HepG2 (cell line): ENCODE measurements around the gene RRAS. TPM values are rescaled to one million over a fixed set of nuclear protein-coding genes. Genes with fewer than 3 reads are reported as not detected.

Experiments
- HNRNPK ChIP-seq: fragments of 200-400 bp; formaldehyde crosslinking; IDR thresholded peaks from 2 replicates; pipeline ENCODE4 v1.6.1; 2018; ENCODE audit warnings: low read length, low read depth, moderate library complexity, mild to moderate bottlenecking; ENCODE audit not compliant: poor library complexity, severe bottlenecking
- IRF2 ChIP-seq: IDR thresholded peaks from 2 replicates; pipeline ENCODE4 v1.6.1; 2018; ENCODE audit warnings: missing genetic modification reagents, missing compliant biosample characterization
- MAZ ChIP-seq, 2 experiments: sonication (generic) in 1 of 2; formaldehyde crosslinking in 1 of 2; IDR thresholded peaks; 2 replicates each; pipeline versions ENCODE4 v1.5.0 to v1.6.1; 2012 to 2020; ENCODE audit warnings: low read depth in 2 of 2, mild to moderate bottlenecking in 2 of 2, borderline replicate concordance in 1 of 2, improper control_type of control experiment in 1 of 2, low read length in 1 of 2, missing genetic modification reagents in 1 of 2, moderate library complexity in 1 of 2
- MYNN ChIP-seq: sonication (generic); formaldehyde crosslinking; IDR thresholded peaks from 2 replicates; pipeline ENCODE4 v1.4.0; 2020; ENCODE audit warnings: mild to moderate bottlenecking, low read depth, missing genetic modification reagents
- ONECUT2 ChIP-seq: sonication (generic); formaldehyde crosslinking; IDR thresholded peaks from 2 replicates; pipeline ENCODE4 v1.4.0; 2020; ENCODE audit warnings: missing genetic modification reagents
- ZNF431 ChIP-seq: sonication (generic); formaldehyde crosslinking; IDR thresholded peaks from 2 replicates; pipeline ENCODE4 v1.9.0; 2022; ENCODE audit warnings: missing genetic modification reagents, low read depth, mild to moderate bottlenecking, borderline replicate concordance
- polyA plus RNA-seq, 8 experiments: library from polyadenylated mRNA; depleted of rRNA in 3 of 8; stranded (reverse) in 7 of 8; unstranded in 1 of 8; fragments of >200 nt; fragmentation: Illumina TruSeq in 4 of 8; extraction: Trizol in 4 of 8; gene quantifications; 2 replicates each; pipeline versions ENCODE4 v1.2.1 to v1.2.3, GENCODE V29; 2011 to 2016; ENCODE audit warnings: low read depth in 4 of 8, missing spikeins in 1 of 8, mixed read lengths in 1 of 8; ENCODE audit not compliant: insufficient read depth in 1 of 8
- total RNA-seq, 5 experiments: library from RNA; depleted of rRNA; stranded (reverse); fragments of >200 nt; fragmentation: Illumina TruSeq; extraction: Trizol; gene quantifications; 2 replicates each; pipeline ENCODE4 v1.2.3, GENCODE V29; 2016; ENCODE audit warnings: low read depth in 1 of 5
- TF ChIP-seq, protein P1 (sequence below): sonication (generic); formaldehyde crosslinking; IDR thresholded peaks from 2 replicates; pipeline ENCODE4 v1.4.0; 2020; ENCODE audit warnings: missing genetic modification reagents, borderline replicate concordance
- TF ChIP-seq, protein P2 (sequence below): sonication (generic); formaldehyde crosslinking; IDR thresholded peaks from 2 replicates; pipeline ENCODE4 v1.5.0; 2020; ENCODE audit warnings: missing genetic modification reagents, mild to moderate bottlenecking, borderline replicate concordance
- TF ChIP-seq, protein P3 (sequence below): sonication (generic); formaldehyde crosslinking; IDR thresholded peaks from 2 replicates; pipeline ENCODE4 v1.5.1; 2020; ENCODE audit warnings: mild to moderate bottlenecking, missing genetic modification reagents
- TF ChIP-seq, protein P4 (sequence below): sonication (generic); formaldehyde crosslinking; IDR thresholded peaks from 2 replicates; pipeline ENCODE4 v1.5.1; 2020; ENCODE audit warnings: mild to moderate bottlenecking, missing genetic modification reagents, moderate library complexity
- TF ChIP-seq, protein P5 (sequence below): sonication (generic); formaldehyde crosslinking; IDR thresholded peaks from 2 replicates; pipeline ENCODE4 v1.4.0; 2020; ENCODE audit warnings: mild to moderate bottlenecking, missing genetic modification reagents
- TF ChIP-seq, protein P6 (sequence below): sonication (generic); formaldehyde crosslinking; IDR thresholded peaks from 2 replicates; pipeline ENCODE4 v1.4.0; 2020; ENCODE audit warnings: low read depth, mild to moderate bottlenecking, missing genetic modification reagents

RRAS gene
- total and polyA plus RNA-seq, 2 of the 13 experiments (the other 11 are each of a cell fraction or from before 2014, with no cell fraction given): 1.5 to 12.0 TPM

DNA sequence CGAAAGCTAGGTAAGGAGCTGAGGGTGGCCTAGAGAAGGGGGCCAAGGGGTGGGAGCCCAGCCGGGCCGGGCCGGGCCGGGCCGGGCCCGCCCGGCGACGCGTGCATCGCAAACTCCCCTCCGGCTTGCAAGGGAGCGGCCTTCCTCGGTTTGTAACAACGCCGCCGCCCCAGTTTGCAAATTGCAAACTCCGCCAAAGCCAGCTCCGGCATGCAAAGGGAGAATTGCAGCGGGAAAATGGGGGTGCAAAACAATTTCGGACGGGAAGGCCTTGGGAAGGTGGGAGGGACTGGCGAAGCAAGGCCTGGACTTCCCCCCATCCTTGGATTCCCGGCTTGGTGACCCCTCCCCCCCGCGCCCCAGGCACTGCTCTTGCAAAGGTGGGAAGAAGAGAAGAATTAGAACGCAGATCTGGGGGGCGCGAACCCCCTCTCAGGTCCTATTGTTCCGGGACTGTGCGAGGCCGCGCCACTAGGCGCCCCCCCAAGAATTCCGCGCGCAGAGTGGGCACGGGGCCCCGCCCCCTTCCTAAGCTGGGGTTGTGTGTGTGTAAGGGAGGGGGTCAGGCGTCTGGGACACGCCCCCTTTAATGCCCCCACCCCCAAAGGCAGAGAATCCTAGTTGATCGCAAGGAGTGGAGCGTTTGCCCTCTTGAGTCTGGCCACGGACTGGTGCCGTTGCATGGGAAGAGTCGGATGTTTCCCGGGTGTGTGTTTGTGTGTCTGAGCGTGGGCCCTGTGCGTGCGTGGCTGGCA is 48.0 kb downstream of the RRAS start (continued):
- TF ChIP-seq IRF2 (CRISPR knock-in tag): no peak
- TF ChIP-seq MYNN: no peak
- TF ChIP-seq MAZ (IDR thresholded peaks at IDR 0.05; ENCODE audit: borderline replicate concordance, low read depth, low read length): no peak
- TF ChIP-seq MAZ (CRISPR knock-in tag; IDR thresholded peaks at IDR 0.05; ENCODE audit: low read depth): no peak; the same call in 1 of the 2 replicates
- TF ChIP-seq HNRNPK: no peak
- TF ChIP-seq, protein P1, sequence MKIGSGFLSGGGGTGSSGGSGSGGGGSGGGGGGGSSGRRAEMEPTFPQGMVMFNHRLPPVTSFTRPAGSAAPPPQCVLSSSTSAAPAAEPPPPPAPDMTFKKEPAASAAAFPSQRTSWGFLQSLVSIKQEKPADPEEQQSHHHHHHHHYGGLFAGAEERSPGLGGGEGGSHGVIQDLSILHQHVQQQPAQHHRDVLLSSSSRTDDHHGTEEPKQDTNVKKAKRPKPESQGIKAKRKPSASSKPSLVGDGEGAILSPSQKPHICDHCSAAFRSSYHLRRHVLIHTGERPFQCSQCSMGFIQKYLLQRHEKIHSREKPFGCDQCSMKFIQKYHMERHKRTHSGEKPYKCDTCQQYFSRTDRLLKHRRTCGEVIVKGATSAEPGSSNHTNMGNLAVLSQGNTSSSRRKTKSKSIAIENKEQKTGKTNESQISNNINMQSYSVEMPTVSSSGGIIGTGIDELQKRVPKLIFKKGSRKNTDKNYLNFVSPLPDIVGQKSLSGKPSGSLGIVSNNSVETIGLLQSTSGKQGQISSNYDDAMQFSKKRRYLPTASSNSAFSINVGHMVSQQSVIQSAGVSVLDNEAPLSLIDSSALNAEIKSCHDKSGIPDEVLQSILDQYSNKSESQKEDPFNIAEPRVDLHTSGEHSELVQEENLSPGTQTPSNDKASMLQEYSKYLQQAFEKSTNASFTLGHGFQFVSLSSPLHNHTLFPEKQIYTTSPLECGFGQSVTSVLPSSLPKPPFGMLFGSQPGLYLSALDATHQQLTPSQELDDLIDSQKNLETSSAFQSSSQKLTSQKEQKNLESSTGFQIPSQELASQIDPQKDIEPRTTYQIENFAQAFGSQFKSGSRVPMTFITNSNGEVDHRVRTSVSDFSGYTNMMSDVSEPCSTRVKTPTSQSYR (CRISPR knock-in tag): peak; percentile 47; the same call in 1 of the 2 replicates
- TF ChIP-seq, protein P2, sequence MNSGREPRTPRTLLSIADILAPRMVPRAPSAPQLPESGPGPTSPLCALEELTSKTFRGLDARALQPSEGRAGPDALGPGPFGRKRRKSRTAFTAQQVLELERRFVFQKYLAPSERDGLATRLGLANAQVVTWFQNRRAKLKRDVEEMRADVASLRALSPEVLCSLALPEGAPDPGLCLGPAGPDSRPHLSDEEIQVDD (CRISPR knock-in tag): no peak
- TF ChIP-seq ONECUT2: no peak
- TF ChIP-seq, protein P3, sequence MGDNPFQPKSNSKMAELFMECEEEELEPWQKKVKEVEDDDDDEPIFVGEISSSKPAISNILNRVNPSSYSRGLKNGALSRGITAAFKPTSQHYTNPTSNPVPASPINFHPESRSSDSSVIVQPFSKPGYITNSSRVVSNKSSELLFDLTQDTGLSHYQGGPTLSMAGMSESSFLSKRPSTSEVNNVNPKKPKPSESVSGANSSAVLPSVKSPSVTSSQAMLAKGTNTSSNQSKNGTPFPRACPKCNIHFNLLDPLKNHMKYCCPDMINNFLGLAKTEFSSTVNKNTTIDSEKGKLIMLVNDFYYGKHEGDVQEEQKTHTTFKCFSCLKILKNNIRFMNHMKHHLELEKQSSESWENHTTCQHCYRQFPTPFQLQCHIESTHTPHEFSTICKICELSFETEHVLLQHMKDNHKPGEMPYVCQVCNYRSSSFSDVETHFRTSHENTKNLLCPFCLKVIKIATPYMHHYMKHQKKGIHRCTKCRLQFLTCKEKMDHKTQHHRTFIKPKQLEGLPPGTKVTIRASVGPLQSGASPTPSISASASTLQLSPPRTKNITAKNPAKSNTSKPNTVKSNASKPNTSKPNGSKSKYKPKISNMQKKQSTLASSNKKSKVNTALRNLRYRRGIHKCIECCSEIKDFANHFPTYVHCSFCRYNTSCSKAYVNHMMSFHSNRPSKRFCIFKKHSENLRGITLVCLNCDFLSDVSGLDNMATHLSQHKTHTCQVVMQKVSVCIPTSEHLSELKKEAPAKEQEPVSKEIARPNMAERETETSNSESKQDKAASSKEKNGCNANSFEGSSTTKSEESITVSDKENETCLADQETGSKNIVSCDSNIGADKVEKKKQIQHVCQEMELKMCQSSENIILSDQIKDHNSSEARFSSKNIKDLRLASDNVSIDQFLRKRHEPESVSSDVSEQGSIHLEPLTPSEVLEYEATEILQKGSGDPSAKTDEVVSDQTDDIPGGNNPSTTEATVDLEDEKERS (CRISPR knock-in tag): no peak
- no peak for TF ChIP-seq ZNF431
- TF ChIP-seq, protein P4, sequence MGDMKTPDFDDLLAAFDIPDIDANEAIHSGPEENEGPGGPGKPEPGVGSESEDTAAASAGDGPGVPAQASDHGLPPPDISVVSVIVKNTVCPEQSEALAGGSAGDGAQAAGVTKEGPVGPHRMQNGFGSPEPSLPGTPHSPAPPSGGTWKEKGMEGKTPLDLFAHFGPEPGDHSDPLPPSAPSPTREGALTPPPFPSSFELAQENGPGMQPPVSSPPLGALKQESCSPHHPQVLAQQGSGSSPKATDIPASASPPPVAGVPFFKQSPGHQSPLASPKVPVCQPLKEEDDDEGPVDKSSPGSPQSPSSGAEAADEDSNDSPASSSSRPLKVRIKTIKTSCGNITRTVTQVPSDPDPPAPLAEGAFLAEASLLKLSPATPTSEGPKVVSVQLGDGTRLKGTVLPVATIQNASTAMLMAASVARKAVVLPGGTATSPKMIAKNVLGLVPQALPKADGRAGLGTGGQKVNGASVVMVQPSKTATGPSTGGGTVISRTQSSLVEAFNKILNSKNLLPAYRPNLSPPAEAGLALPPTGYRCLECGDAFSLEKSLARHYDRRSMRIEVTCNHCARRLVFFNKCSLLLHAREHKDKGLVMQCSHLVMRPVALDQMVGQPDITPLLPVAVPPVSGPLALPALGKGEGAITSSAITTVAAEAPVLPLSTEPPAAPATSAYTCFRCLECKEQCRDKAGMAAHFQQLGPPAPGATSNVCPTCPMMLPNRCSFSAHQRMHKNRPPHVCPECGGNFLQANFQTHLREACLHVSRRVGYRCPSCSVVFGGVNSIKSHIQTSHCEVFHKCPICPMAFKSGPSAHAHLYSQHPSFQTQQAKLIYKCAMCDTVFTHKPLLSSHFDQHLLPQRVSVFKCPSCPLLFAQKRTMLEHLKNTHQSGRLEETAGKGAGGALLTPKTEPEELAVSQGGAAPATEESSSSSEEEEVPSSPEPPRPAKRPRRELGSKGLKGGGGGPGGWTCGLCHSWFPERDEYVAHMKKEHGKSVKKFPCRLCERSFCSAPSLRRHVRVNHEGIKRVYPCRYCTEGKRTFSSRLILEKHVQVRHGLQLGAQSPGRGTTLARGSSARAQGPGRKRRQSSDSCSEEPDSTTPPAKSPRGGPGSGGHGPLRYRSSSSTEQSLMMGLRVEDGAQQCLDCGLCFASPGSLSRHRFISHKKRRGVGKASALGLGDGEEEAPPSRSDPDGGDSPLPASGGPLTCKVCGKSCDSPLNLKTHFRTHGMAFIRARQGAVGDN (CRISPR knock-in tag): peak; percentile 52
- TF ChIP-seq, protein P5, sequence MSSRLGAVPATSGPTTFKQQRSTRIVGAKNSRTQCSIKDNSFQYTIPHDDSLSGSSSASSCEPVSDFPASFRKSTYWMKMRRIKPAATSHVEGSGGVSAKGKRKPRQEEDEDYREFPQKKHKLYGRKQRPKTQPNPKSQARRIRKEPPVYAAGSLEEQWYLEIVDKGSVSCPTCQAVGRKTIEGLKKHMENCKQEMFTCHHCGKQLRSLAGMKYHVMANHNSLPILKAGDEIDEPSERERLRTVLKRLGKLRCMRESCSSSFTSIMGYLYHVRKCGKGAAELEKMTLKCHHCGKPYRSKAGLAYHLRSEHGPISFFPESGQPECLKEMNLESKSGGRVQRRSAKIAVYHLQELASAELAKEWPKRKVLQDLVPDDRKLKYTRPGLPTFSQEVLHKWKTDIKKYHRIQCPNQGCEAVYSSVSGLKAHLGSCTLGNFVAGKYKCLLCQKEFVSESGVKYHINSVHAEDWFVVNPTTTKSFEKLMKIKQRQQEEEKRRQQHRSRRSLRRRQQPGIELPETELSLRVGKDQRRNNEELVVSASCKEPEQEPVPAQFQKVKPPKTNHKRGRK (CRISPR knock-in tag): no peak
- TF ChIP-seq, protein P6, sequence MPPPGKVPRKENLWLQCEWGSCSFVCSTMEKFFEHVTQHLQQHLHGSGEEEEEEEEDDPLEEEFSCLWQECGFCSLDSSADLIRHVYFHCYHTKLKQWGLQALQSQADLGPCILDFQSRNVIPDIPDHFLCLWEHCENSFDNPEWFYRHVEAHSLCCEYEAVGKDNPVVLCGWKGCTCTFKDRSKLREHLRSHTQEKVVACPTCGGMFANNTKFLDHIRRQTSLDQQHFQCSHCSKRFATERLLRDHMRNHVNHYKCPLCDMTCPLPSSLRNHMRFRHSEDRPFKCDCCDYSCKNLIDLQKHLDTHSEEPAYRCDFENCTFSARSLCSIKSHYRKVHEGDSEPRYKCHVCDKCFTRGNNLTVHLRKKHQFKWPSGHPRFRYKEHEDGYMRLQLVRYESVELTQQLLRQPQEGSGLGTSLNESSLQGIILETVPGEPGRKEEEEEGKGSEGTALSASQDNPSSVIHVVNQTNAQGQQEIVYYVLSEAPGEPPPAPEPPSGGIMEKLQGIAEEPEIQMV (CRISPR knock-in tag): no peak
